Measurements from ENCODE around the gene NBDY. TPM values are rescaled to one million over a fixed set of nuclear protein-coding genes. Genes with fewer than 3 reads are reported as not detected.
"Not testable (repeated sequence)": the region's sequence is repeated elsewhere in the genome, so short reads cannot be mapped to it uniquely, and the experiment has no call there.

Gene NBDY
- total RNA-seq, 1 donor: 12.1 TPM

DNA sequence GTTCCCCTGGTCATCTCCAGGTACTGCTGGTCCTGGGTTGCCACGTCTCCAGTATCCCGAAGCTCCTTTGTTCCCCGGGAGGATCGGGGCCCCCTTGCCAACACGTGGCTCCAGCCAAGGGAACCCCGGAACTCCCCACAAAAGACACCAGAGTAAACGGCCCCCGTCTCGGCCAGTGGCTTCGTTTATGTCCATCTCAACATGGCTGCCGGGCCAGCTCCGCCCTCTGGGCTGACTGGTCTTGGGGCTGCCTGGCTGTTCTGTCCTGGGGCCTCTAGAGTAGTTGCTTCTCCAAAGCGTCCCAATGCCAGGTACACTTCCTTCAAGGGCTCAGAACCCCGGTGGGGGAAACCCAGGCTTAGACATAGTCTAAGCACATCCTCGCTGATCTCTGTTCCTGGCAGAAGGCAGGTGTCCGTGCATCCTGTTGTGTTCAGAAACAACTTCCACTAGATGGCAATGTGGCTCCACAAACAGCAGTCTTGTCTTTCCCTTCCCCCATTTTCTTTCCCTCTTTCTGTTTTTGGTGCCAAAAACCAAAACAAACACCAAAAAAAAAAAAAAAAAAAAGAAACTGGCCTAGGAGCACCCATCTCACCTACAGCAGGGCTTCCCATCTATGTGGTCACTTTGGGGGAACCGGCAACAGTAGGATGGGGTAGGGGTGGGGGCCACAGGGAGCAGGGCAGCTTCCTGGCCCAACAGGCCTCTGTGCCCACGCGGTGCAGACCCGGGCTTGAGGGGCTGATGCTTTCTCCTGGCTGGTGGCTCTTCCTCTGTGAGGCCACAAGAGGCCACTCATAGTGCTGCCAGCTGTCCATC, 35.3 kb downstream of the NBDY start:
- peak overlapping the region; percentile 52 for H3K4me3 ChIP-seq (ENCODE audit: low read depth, low read length)
- DNase-seq (ENCODE audit: low read depth): peak; percentile 87
- TF ChIP-seq, protein P1, sequence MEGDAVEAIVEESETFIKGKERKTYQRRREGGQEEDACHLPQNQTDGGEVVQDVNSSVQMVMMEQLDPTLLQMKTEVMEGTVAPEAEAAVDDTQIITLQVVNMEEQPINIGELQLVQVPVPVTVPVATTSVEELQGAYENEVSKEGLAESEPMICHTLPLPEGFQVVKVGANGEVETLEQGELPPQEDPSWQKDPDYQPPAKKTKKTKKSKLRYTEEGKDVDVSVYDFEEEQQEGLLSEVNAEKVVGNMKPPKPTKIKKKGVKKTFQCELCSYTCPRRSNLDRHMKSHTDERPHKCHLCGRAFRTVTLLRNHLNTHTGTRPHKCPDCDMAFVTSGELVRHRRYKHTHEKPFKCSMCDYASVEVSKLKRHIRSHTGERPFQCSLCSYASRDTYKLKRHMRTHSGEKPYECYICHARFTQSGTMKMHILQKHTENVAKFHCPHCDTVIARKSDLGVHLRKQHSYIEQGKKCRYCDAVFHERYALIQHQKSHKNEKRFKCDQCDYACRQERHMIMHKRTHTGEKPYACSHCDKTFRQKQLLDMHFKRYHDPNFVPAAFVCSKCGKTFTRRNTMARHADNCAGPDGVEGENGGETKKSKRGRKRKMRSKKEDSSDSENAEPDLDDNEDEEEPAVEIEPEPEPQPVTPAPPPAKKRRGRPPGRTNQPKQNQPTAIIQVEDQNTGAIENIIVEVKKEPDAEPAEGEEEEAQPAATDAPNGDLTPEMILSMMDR (IDR thresholded peaks at IDR 0.05; ENCODE audit: insufficient read depth, low read depth, low read length): peak; percentile 60

DNA sequence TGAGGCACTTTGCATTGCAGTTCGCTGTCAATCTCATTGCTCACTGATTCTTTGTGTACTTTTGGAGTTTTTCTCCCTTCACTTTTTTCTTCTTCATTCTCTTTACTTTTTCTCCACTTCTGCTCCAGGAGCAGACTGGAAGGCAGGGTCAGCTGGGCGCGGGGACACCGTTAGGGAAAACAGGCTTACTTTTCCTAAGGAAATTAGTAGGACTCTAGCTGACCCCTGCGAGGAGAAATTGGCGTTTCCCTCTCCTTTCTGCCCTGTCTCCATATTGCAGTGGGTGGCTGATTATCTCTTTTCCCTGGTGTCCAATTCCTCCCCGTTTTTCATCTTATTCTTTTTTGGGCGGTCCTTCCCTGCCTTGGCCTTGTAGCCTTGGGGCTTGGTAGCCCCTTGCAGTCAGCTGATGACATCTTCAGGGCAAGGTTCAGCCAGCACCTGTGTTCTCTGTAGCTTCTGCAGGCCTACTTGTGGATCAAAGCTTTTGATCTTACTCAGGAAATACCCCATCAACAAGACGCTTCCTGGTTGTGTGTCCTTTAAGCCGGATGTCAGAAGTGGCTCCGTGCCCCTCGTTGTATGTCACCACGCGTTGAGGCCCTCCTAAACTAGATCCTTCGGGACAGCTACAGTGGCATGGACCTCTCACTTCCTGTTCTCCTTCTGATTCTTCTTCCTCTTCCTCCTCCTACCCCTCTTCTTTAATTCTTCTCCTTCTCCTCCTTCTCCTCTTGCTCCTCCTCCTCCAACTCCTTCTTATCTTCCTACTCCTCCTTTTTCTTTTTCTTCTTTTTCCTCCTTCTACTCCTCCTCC, 36.1 kb downstream of the NBDY start:
- H3K4me3 ChIP-seq (ENCODE audit: low read depth, low read length): no peak overlapping the region
- DNase-seq (ENCODE audit: low read depth): no peak
- TF ChIP-seq, protein P1 (IDR thresholded peaks at IDR 0.05; ENCODE audit: insufficient read depth, low read depth, low read length): no peak

DNA sequence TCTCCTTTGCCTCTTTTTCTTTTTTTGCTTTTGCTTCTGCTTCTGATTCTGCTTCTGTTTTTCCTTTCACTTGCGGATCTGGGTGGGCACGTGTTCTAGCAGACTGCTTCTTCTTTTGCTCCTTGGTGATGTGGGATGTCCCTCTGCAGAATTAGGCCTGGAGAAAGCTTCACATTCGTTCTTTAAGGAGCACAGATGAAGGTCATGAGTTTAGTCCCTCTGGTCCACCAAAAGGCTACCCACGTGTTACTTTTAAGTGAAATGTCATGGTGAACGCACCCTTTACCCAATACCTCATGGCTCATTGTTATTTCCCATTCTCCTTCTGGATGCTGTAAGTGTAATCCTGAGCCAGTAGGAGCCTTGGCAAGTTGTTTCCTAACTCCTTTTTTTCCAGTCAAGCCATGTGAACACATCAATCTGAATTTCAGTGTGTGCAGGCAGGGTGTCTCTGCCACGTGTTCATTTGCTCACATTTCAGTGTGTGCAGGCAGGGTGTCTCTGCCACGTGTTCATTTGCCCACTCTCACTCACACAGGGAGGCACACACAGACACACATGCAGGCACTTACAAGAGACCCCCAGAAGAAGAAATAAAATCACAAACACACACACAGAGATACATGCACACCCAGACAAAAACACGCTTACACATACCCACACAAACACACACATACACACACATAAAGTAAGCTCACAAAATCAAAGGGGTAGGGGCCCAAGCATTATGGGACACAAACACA, 36.9 kb downstream of the NBDY start:
- TF ChIP-seq, protein P1 (IDR thresholded peaks at IDR 0.05; ENCODE audit: insufficient read depth, low read depth, low read length): no peak
- no peak for DNase-seq (ENCODE audit: low read depth)
- H3K4me3 ChIP-seq (ENCODE audit: low read depth, low read length): no peak overlapping the region

DNA sequence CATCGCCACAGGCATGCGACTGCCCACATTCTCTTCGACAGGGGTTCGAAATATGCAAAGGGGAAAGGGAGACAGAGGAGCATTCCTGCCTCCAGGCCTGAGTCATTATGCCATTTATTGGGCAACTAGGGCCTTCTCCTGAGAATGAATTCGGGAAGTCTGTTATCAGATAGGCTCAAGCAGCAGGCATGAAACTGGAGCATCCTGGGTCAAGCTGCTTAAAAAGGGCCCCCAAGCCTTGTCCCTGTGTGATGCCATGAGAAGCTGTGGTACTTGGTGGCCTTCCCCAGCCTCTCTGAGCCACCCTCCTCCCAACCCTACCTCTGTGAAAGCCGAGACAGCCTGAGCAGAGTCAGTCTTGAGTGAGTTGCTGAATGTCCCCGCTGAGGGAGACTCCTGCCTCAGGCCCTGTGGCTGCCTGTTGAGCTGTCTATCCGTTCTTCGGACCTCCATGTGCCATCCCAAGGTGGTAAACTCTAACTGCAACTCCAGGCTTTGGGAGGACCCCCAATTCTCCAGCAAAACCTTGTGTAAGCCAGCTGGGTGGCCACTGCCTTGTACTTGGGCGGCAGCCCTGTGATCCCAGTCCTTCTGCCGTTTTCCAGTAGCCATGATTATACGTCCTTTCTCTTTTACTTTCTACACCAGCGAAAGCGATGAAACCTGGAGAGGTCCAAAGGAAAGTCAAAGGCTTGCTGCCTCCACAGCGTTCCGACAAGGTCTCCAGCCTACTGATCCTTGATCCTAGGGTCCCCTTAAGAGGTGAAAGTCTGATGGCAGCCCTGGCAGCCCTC, 37.7 kb downstream of the NBDY start:
- TF ChIP-seq, protein P1 (IDR thresholded peaks at IDR 0.05; ENCODE audit: insufficient read depth, low read depth, low read length): peak; percentile 27
- H3K4me3 ChIP-seq (ENCODE audit: low read depth, low read length): peak overlapping the region; percentile 35

DNA sequence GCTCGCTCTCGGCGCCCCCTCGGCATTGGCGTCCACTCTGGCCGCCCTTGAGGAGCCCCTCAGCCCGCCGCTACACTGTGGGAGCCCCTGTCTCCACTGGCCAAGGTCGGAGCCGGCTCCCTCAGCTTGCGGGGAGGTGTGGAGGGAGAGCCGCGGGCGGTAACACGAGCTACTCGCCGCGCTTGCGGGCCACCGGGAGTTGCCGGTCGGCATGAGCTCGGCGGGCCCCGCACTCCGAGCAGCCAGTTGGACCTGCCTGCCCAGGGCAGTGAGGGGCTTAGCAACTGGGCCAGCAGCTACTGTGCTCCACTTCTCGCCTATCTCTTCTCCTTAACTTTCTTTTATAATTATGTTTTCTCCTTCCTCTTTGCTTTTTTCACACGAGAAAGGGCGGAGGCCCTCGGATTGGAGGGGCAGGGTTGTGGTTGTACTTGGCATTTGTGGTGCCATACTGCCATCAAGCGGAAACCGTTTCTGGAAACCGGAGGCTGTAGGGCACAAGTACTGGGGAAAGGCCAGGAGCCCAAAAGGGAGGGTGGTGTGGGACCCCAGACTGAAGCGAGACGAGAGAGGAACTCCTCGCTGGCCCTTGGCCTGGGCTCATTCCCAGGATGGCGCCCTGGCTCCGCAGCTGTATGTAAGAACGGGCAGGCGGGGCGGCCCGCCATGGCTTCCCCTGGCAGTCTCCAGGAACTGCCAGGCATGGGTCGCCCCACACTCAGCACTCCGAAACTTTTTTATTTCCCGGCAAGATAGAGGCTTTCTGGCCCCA, 38.5 kb downstream of the NBDY start:
- peak overlapping the region; percentile 35 for H3K4me3 ChIP-seq (ENCODE audit: low read depth, low read length)

More for the DNA sequence above, 37.7 kb downstream of the NBDY start:
- peak; percentile 49 for DNase-seq (ENCODE audit: low read depth)

DNA sequence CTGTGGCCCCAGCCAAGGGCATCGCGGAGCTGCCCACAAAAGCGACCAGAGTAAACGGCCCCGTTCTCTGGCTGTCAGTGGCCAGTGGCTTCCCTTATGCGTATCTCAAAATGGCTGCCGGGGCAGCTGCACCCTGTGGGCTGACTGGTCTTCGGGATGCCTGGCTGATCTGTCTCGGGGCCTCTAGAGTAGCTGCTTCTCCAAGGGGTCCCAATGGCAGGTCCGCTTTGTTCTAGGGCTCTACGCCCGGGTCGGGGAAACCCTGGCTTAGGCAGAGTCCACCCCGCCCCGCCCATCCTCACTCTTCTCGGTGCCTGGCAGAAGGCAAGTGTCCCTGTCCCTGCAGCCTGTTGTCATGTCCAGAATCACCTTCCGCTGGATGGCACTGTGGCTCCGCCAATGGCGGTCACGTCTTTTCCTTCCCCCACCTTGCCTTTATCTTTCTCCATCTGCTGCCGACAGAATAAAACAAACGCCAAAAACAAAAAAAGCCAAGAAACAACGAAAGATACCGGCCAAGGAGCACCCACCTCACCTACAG, 39.1 kb downstream of the NBDY start:
- not testable (repeated sequence) for H3K4me3 ChIP-seq (ENCODE audit: low read depth, low read length); DNase-seq (ENCODE audit: low read depth)

More for the DNA sequence above, 38.5 kb downstream of the NBDY start:
- DNase-seq (ENCODE audit: low read depth): not testable (repeated sequence)

DNA sequence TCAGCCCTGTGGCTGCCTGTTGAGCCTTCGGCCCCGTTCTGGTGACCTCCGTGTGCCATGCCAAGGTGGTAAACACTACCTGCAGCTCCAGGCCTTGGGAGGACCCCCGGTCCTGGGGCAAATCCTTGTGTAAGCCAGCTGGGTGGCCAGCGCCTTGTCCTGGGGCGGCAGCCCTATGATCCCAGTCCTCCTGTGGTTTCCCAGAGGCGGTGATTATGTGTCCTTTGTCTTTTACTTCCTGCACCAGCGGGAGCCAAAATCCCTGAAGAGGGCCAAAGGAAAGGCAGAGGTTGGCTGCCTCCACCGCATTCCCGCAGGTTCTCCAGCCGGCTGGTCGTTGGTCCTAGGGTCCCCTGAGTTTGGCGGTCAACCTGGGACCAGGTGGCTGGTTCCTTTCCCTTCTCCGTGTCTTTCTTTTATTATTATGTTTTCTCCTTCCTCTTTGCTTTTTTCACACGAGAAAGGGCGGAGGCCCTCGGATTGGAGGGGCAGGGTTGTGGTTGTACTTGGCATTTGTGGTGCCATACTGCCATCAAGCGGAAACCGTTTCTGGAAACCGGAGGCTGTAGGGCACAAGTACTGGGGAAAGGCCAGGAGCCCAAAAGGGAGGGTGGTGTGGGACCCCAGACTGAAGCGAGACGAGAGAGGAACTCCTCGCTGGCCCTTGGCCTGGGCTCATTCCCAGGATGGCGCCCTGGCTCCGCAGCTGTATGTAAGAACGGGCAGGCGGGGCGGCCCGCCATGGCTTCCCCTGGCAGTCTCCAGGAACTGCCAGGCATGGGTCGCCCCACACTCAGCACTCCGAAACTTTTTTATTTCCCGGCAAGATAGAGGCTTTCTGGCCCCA, 43.9 kb downstream of the NBDY start:
- H3K4me3 ChIP-seq (ENCODE audit: low read depth, low read length); DNase-seq (ENCODE audit: low read depth): not testable (repeated sequence)

DNA sequence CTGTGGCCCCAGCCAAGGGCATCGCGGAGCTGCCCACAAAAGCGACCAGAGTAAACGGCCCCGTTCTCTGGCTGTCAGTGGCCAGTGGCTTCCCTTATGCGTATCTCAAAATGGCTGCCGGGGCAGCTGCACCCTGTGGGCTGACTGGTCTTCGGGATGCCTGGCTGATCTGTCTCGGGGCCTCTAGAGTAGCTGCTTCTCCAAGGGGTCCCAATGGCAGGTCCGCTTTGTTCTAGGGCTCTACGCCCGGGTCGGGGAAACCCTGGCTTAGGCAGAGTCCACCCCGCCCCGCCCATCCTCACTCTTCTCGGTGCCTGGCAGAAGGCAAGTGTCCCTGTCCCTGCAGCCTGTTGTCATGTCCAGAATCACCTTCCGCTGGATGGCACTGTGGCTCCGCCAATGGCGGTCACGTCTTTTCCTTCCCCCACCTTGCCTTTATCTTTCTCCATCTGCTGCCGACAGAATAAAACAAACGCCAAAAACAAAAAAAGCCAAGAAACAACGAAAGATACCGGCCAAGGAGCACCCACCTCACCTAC, 44.5 kb downstream of the NBDY start:
- not testable (repeated sequence) for DNase-seq (ENCODE audit: low read depth); H3K4me3 ChIP-seq (ENCODE audit: low read depth, low read length)

DNA sequence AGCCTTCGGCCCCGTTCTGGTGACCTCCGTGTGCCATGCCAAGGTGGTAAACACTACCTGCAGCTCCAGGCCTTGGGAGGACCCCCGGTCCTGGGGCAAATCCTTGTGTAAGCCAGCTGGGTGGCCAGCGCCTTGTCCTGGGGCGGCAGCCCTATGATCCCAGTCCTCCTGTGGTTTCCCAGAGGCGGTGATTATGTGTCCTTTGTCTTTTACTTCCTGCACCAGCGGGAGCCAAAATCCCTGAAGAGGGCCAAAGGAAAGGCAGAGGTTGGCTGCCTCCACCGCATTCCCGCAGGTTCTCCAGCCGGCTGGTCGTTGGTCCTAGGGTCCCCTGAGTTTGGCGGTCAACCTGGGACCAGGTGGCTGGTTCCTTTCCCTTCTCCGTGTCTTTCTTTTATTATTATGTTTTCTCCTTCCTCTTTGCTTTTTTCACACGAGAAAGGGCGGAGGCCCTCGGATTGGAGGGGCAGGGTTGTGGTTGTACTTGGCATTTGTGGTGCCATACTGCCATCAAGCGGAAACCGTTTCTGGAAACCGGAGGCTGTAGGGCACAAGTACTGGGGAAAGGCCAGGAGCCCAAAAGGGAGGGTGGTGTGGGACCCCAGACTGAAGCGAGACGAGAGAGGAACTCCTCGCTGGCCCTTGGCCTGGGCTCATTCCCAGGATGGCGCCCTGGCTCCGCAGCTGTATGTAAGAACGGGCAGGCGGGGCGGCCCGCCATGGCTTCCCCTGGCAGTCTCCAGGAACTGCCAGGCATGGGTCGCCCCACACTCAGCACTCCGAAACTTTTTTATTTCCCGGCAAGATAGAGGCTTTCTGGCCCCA, 49.3 kb downstream of the NBDY start:
- not testable (repeated sequence) for DNase-seq (ENCODE audit: low read depth)

More for the DNA sequence above, 49.3 kb downstream of the NBDY start:
- H3K4me3 ChIP-seq (ENCODE audit: low read depth, low read length): not testable (repeated sequence)
